ENCODE results near the gene CACNA1B.

DNA sequence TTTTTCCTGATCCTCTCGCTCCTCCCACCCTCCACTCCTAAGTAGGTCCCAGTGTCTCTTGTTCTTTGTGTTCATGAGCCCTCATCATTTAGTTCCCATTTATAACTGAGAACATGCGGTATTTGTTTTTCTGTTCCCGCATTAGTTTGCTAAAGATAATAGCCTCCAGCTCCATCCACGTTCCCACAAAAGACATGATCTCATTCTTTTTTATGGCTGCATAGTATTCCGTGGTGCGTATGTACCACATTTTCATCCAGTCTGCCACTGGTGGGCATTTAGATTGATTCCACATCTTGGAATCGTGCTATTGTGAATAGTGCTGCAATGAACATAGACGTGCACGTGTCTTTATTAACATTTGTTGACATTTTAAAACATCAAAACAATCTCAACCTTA, 34.2 kb upstream of the CACNA1B start:
- TF ChIP-seq, protein P1, sequence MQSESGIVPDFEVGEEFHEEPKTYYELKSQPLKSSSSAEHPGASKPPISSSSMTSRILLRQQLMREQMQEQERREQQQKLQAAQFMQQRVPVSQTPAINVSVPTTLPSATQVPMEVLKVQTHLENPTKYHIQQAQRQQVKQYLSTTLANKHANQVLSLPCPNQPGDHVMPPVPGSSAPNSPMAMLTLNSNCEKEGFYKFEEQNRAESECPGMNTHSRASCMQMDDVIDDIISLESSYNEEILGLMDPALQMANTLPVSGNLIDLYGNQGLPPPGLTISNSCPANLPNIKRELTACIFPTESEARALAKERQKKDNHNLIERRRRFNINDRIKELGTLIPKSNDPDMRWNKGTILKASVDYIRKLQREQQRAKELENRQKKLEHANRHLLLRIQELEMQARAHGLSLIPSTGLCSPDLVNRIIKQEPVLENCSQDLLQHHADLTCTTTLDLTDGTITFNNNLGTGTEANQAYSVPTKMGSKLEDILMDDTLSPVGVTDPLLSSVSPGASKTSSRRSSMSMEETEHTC (IDR thresholded peaks at IDR 0.05): no peak
- TF ChIP-seq, protein P2, sequence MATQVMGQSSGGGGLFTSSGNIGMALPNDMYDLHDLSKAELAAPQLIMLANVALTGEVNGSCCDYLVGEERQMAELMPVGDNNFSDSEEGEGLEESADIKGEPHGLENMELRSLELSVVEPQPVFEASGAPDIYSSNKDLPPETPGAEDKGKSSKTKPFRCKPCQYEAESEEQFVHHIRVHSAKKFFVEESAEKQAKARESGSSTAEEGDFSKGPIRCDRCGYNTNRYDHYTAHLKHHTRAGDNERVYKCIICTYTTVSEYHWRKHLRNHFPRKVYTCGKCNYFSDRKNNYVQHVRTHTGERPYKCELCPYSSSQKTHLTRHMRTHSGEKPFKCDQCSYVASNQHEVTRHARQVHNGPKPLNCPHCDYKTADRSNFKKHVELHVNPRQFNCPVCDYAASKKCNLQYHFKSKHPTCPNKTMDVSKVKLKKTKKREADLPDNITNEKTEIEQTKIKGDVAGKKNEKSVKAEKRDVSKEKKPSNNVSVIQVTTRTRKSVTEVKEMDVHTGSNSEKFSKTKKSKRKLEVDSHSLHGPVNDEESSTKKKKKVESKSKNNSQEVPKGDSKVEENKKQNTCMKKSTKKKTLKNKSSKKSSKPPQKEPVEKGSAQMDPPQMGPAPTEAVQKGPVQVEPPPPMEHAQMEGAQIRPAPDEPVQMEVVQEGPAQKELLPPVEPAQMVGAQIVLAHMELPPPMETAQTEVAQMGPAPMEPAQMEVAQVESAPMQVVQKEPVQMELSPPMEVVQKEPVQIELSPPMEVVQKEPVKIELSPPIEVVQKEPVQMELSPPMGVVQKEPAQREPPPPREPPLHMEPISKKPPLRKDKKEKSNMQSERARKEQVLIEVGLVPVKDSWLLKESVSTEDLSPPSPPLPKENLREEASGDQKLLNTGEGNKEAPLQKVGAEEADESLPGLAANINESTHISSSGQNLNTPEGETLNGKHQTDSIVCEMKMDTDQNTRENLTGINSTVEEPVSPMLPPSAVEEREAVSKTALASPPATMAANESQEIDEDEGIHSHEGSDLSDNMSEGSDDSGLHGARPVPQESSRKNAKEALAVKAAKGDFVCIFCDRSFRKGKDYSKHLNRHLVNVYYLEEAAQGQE (IDR thresholded peaks at IDR 0.05; ENCODE audit: borderline replicate concordance): no peak
- TF ChIP-seq, protein P2 (CRISPR knock-in tag; IDR thresholded peaks at IDR 0.05; ENCODE audit: low read depth): no peak
- TF ChIP-seq ATF7 (IDR thresholded peaks at IDR 0.05) (no peak), ZNF23 (CRISPR knock-in tag; IDR thresholded peaks at IDR 0.05) (no peak), BMI1 (IDR thresholded peaks at IDR 0.05; ENCODE audit: low read length) (no peak), TCF7 (IDR thresholded peaks at IDR 0.05; ENCODE audit: borderline replicate concordance) (no peak), ZNF384 (IDR thresholded peaks at IDR 0.05; ENCODE audit: low read depth, low read length) (no peak)
- TF ChIP-seq, protein P3, sequence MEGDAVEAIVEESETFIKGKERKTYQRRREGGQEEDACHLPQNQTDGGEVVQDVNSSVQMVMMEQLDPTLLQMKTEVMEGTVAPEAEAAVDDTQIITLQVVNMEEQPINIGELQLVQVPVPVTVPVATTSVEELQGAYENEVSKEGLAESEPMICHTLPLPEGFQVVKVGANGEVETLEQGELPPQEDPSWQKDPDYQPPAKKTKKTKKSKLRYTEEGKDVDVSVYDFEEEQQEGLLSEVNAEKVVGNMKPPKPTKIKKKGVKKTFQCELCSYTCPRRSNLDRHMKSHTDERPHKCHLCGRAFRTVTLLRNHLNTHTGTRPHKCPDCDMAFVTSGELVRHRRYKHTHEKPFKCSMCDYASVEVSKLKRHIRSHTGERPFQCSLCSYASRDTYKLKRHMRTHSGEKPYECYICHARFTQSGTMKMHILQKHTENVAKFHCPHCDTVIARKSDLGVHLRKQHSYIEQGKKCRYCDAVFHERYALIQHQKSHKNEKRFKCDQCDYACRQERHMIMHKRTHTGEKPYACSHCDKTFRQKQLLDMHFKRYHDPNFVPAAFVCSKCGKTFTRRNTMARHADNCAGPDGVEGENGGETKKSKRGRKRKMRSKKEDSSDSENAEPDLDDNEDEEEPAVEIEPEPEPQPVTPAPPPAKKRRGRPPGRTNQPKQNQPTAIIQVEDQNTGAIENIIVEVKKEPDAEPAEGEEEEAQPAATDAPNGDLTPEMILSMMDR (IDR thresholded peaks at IDR 0.05 in 2 of 3, conservative IDR thresholded peaks at IDR 0.05 in 1 of 3; ENCODE audit: insufficient read depth in 2 of 3, low read depth in 1 of 3, low read length in 3 of 3): no peak
- TF ChIP-seq, protein P4, sequence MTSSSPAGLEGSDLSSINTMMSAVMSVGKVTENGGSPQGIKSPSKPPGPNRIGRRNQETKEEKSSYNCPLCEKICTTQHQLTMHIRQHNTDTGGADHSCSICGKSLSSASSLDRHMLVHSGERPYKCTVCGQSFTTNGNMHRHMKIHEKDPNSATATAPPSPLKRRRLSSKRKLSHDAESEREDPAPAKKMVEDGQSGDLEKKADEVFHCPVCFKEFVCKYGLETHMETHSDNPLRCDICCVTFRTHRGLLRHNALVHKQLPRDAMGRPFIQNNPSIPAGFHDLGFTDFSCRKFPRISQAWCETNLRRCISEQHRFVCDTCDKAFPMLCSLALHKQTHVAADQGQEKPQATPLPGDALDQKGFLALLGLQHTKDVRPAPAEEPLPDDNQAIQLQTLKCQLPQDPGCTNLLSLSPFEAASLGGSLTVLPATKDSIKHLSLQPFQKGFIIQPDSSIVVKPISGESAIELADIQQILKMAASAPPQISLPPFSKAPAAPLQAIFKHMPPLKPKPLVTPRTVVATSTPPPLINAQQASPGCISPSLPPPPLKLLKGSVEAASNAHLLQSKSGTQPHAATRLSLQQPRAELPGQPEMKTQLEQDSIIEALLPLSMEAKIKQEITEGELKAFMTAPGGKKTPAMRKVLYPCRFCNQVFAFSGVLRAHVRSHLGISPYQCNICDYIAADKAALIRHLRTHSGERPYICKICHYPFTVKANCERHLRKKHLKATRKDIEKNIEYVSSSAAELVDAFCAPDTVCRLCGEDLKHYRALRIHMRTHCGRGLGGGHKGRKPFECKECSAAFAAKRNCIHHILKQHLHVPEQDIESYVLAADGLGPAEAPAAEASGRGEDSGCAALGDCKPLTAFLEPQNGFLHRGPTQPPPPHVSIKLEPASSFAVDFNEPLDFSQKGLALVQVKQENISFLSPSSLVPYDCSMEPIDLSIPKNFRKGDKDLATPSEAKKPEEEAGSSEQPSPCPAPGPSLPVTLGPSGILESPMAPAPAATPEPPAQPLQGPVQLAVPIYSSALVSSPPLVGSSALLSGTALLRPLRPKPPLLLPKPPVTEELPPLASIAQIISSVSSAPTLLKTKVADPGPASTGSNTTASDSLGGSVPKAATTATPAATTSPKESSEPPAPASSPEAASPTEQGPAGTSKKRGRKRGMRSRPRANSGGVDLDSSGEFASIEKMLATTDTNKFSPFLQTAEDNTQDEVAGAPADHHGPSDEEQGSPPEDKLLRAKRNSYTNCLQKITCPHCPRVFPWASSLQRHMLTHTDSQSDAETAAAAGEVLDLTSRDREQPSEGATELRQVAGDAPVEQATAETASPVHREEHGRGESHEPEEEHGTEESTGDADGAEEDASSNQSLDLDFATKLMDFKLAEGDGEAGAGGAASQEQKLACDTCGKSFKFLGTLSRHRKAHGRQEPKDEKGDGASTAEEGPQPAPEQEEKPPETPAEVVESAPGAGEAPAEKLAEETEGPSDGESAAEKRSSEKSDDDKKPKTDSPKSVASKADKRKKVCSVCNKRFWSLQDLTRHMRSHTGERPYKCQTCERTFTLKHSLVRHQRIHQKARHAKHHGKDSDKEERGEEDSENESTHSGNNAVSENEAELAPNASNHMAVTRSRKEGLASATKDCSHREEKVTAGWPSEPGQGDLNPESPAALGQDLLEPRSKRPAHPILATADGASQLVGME (CRISPR knock-in tag; IDR thresholded peaks at IDR 0.05): no peak
- TF ChIP-seq, protein P5, sequence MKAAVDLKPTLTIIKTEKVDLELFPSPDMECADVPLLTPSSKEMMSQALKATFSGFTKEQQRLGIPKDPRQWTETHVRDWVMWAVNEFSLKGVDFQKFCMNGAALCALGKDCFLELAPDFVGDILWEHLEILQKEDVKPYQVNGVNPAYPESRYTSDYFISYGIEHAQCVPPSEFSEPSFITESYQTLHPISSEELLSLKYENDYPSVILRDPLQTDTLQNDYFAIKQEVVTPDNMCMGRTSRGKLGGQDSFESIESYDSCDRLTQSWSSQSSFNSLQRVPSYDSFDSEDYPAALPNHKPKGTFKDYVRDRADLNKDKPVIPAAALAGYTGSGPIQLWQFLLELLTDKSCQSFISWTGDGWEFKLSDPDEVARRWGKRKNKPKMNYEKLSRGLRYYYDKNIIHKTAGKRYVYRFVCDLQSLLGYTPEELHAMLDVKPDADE (conservative IDR thresholded peaks at IDR 0.05; ENCODE audit: control insufficient read depth, low read depth, low read length): no peak
- TF ChIP-seq, protein P6, sequence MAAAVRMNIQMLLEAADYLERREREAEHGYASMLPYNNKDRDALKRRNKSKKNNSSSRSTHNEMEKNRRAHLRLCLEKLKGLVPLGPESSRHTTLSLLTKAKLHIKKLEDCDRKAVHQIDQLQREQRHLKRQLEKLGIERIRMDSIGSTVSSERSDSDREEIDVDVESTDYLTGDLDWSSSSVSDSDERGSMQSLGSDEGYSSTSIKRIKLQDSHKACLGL (CRISPR knock-in tag; IDR thresholded peaks at IDR 0.05; ENCODE audit: borderline replicate concordance, poor library complexity, severe bottlenecking): no peak
